SW 1271 (cell line): Measurements from ENCODE around the gene METTL17.
"Not testable (repeated sequence)": the region's sequence is repeated elsewhere in the genome, so short reads cannot be mapped to it uniquely, and the experiment has no call there.

Experiments
- DNase-seq, 2 experiments: peaks; one replicate each; lab custom pipeline; 2025; lab: John Stamatoyannopoulos, UW

The METTL17 gene

GRCh38 chr14:21024585-21025370 is 35.0 kb downstream of the METTL17 start, which contains the start of gene NDRG2:
NDRG2 (minus strand) TSS chr14:21025061; CDS start chr14:21023315, 1,746 bp downstream.
- peak in 1 of 2 experiments; percentile 52 for DNase-seq

DNA sequence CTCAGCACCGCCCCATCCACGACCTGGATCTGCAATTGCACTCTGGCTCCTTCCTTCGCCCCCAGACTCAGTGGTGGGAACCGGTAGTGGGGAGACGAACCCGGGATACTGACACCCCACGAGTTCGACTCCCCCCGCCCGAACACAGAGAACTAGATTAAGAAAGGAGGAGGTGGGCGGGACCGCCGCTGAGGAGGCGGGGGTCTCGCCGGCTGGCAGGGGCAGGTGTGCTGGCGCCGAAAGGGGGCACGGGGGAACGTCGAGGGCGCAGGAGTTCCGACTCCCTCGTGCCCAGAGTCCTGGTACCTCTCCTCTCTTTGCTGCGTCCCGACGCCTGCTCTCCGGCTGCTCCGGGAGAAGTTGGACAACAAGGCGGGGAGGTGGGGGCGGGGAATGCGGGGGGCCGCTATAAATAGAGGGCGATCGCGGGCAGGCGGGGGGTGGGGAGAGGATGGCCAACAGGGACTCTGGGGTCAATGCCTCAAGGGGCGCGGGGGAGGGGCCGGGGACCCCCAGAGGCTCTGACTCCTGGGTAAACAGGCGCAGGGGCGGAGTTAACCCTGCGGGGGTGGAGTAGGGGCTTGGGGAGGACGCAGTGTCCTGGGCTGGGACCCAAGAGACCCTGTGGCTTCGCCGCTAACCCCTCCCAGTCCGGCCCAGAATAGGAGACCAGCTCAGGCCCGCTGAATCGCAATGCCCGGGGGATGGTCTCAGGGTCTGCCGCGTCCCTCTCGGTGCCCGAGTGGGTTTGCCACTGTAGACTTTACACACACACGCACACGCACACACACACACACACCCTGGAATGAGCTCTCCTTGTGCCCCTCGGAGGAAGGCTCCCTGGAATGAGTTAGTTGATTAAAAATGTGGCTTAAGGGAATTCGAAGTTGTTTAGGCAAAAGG is 35.8 kb downstream of the METTL17 start:
- no peak for DNase-seq

GRCh38 chr14:21026274-21026987 is 36.7 kb downstream of the METTL17 start:
- no peak for DNase-seq

DNA sequence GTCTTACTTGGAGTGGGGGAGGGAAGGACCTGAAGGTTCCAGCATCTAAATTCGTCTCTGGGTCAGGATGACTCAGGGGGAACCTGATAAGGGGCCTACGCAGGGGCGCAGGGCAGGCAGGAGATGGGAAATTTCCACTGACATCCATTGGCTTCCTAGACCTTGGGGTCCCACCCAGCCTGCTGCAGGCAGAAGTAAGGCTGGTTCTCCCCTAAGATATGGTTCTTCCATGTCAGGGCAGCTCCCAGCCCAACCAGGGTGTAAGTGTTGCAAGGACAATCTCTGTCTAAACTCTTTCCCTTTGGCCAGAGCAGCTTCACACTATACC is 37.2 kb downstream of the METTL17 start:
- no peak for DNase-seq

DNA sequence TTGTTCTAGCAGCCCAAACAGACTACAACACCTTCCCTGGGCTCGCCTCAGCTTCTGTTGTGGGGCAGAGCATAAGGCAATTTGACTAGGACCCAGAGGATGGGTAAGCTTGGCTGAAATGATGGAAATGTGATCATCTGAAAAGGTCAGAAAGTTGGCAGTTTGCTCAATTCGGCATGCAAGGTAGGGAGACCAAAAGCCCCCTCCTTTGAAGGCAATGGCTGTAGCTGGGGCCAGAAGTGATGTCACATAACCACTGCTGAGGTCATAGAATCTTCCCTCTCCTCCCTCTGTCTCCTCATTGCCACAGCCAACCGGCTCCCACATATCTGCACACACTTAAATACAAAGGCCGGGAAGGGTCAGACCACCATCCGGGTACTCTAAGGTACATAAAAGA is 40.1 kb downstream of the METTL17 start, which contains the start of gene TPPP2:
TSS of gene TPPP2 (plus strand) at position 301 of the 400 bp plus-strand sequence. CDS start 365 bp downstream, outside the sequence.
- no peak for DNase-seq

DNA sequence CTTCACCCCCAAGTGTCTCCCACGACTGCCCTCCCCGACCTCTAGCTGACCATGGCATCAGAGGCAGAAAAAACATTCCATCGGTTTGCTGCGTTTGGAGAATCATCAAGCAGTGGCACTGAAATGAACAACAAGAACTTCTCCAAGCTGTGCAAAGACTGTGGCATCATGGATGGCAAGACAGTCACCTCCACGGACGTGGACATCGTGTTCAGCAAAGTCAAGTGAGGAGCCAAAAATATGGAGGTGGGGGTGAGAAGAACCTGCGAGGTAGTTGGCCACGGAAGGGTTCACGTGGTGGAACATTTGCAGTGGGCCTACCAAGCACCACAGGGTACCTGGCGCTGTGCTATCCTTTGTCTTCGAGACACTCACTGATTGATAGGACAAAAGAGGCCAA is 40.8 kb downstream of the METTL17 start:
- DNase-seq = no peak

DNA sequence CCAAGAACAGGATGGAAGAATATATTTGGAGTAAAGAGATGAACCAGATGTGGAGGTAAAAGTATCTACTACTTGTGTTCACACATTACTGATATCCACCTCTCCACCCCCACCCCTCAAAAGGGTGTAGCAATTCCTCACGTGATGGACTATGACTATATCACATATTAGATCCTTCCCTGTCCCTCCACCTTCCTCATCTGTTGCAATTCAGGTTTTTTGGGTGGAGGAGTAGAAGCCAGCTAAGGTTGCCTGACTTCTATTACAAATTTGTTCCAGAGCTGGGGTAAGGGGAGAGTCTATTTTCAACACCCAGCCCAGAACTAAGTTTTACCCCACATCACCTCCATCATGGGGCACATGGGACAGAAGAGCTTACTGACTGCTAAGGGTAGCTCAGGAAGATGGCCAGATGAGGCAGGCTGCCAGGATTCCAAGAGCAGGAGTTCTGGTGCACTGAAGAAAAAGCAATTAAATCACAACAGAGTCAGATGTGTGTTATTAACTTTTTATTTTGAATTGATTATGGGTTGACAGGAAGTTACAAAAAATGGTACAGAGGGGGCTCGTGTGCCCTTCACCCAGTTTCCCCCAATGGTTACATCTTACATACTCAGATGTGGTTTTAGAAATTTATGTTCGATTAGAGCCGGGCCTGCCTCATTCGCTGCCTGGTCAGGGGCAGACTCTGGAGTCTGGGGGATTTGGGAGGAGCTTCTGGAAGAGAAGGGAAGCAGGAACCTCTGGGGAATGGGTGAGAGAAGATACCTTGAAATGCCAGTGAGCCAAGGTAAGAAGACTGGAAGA is 42.7 kb downstream of the METTL17 start:
- DNase-seq = no peak

GRCh38 chr14:21033133-21033698 is 43.4 kb downstream of the METTL17 start:
- no peak for DNase-seq

GRCh38 chr14:21034707-21035106 is 44.9 kb downstream of the METTL17 start, which contains the start of gene RNASE13:
RNASE13 (minus strand) TSS chr14:21034807; CDS start chr14:21034288, 519 bp downstream.
- no peak for DNase-seq

DNA sequence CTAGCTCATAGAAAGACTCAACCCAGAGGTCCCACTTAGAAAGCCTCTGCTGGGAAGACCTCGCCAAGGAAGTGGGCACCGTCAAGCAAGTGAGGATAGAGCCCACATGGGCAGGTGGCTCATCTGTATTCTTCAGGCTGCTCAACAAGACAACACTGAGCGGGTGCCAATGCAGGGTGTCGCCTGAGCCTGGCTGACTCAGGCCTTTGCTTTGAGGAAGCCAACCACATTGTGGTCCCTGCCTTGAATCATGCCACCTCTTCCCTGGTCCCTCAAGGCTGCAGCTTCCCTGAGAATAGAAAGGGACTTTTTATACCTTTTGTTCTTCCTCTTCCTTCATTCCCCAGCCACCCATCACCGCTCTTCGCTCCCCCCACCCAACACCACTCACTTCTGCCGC is 47.0 kb downstream of the METTL17 start:
- DNase-seq = no peak

DNA sequence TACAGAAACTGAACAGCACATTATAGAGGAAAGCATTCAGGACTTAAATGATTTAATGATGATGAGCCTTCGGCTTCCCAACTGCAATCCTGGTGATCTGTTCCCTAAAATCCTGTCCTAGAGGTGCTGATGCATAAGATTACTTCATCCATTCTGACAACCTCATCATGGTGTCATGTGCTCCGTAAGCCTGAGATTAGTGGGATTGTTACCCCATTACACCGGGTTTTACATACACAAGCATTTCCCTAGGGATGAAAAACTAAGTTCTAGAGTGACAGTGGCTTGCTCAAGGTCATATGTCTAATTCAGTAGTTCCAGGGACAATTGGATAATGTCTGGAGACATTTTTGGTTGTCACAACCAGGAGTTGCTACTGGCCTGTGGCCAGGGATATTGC is 47.4 kb downstream of the METTL17 start:
- no peak for DNase-seq

DNA sequence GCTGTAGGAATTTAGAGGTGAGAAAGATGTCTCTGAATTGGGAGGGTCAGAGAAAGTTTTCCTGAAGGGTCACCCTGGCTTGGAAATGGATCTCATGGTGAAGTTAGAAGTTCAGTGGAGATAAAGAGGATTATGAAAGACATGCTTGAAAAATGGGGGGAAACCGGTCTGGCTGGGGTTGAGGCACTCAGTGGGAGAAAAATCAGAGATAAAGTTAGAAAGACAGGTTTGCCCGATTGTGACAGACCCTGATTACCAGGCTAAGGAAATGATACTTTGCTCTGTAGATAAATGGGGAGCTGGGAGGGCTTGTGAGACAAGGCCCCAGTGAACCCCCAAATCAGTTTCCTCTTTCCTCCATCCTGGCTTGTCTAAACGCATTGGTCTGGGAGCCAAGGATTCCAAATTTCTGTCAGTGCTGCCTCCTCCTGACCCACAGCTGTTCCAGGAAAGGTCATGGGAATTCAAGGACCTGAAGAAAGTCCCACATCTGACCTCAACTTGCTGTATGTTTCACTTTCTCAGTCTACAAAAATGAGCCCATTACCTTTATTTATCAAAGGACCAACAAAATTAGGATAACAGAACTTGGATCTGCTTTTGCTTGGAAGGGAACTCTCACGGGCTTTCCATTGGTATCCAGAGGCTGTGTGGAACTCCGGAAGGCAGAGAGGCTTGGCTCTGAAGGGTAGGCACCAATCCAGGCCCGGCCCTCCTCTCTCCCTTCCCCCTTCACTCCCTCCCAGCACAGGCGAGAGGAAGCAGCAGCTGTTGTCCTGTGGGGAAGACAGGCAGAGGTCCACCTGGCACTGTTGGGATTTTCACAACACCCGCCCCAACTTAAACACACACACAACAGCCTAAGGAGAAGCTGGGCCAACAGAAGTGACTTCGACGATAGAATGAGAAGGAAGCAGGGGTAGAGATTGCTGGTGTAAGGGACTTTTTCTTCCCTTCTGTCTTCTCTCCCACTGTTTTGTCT is 49.0 kb downstream of the METTL17 start:
- no peak for DNase-seq

GRCh38 chr14:21039585-21040369 is 50.0 kb downstream of the METTL17 start:
- DNase-seq = peak in 1 of 2 experiments; percentile 58

DNA sequence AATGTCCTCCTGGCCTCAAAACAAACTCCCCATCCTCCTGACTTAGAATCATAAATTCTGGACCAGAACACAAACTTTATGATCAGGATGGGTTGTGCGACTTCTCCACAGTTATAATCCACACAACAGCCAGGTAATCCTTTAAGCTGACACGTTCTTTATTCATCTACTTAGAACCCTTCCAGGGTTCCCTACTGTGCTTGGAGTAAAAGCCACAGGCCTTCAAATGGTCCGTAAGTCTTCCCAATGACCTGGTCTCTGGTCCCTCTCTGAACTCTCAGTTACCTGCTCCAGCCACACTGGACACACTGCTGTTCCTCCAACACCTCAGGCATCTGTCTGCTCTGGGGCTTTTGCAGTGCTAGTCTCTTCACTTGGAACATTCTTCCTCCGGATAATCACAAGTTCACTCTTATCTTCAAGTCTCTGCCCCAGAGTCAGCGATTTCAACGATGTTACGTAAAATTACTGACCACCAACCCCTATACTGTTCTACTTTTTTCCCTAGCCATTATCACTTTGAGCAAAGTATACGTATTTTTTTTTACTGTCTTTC is 50.7 kb downstream of the METTL17 start:
- no peak for DNase-seq

DNA sequence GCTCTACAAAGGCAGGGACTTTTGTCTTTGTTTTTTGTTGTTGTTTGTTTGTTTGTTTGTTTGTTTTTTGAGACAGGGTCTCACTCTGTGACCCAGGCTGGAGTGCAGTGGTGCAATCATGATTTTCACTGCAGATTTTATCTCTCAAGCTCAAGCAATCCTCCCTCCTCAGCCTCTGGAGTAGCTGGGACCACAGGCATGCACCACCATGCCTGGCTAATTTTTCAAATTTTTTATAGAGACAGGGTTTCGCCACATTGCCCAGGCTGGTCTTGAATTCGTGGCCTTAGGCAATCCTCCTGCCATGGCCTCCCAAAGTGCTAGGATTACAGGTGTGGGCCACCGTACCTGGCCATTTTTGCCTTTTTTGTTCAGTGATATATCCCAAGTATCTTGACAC is 51.2 kb downstream of the METTL17 start:
- not testable (repeated sequence) for DNase-seq

DNA sequence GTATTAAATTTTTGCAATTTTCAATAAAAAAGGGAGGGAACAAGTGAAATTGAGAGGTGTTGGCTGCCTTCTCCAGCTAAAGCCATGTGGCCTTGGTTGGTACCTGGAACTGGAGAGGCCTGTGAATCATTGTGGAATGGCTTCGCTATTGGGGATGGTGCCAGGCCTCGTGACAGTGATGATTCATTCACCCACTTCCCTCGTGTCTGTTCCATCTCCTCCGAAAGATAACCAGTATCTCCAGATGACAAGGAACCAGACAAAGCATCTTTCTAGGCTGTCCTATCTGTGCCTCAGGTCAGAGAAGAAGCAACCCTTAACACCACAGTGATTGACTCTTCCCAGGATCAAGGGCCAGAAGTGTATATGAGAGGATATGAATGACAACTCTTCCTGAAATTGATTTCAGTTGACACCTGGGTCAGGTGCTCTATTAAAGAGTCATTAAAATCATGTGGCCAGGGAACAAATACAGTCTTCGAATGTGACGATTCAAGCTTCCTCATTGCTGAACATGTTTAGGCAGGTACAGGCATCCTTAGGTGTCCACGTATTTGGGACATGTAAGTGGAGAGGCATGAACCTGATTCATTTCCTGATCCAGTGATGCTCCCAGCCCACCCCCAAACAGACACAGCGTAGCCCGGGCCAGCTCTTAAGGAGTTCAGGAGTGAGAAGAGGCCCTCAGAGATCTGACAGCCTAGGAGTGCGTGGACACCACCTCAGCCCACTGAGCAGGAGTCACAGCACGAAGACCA is 52.1 kb downstream of the METTL17 start, which contains the start of gene RNASE7:
TSS of gene RNASE7 (plus strand) at position 687 of the 758 bp plus-strand sequence. CDS start 631 bp downstream, outside the sequence.
- DNase-seq = no peak

GRCh38 chr14:21042918-21043317 is 53.1 kb downstream of the METTL17 start:
- no peak for DNase-seq
